ENCODE measurements around the gene ZSWIM8.

- no peak for TF ChIP-seq SIN3A (IDR thresholded peaks at IDR 0.05; ENCODE audit: borderline replicate concordance, insufficient read depth, low read length)
- TF ChIP-seq POLR2AphosphoS5 (IDR thresholded peaks at IDR 0.05; ENCODE audit: low read depth, low read length): no peak
Measured at GRCh38 chr10:73765066-73765465, 20.3 kb upstream of the ZSWIM8 start.

Measured in PFSK-1 (cell line).